GM23338 (cell line): ENCODE results near the gene DNAJB12. TPM values are rescaled to one million over a fixed set of nuclear protein-coding genes. Genes with fewer than 3 reads are reported as not detected.

Source experiments
- polyA plus RNA-seq: library from polyadenylated mRNA; unstranded; fragments of >200 nt; fragmentation: Nextera tagmentation; extraction: Ambion mirVana; gene quantifications from 2 replicates; pipeline ENCODE4 v1.2.1, GENCODE V29; 2016
- small RNA-seq: library from RNA; depleted of rRNA; stranded (forward); fragments of <200 nt; gene quantifications from one replicate; pipeline ENCODE3, GENCODE V24; 2014; ENCODE audit warnings: low replicate concordance
- total RNA-seq: library from RNA; depleted of rRNA; stranded (reverse); fragments of >200 nt; shearing (Covaris generic); gene quantifications from 2 replicates; pipeline ENCODE4 v1.2.3, GENCODE V29; 2014; rRNA removed

Gene DNAJB12
- total and polyA plus RNA-seq, 2 experiments from 2014 or later, result 12.8 to 16.0 TPM

Small RNA genes lying within 50 kb of the gene (small RNA-seq; reads per million reads assigned to genes)
- gene RNU6-805P, result not detected

Other genes with a start within 250 kb of the DNAJB12 start
- 77.5 and 88.5 TPM in 2 replicates for gene ANAPC16, start 138.9 kb downstream of the DNAJB12 start, total RNA-seq
- 116 and 126 TPM in 2 replicates for gene ANAPC16, start 138.9 kb downstream of the DNAJB12 start, polyA plus RNA-seq
- gene ASCC1, start 138.6 kb downstream of the DNAJB12 start, total RNA-seq, result 30.3 and 37.2 TPM in 2 replicates
- gene ASCC1, start 138.6 kb downstream of the DNAJB12 start, polyA plus RNA-seq, result 13.5 and 13.7 TPM in 2 replicates
- gene DDIT4, start 81.0 kb downstream of the DNAJB12 start, total RNA-seq, result 110 and 136 TPM in 2 replicates
- 108 and 114 TPM in 2 replicates for gene DDIT4, start 81.0 kb downstream of the DNAJB12 start, polyA plus RNA-seq